ENCODE measurements around the gene IL27RA. TPM values are rescaled to one million over a fixed set of nuclear protein-coding genes. Genes with fewer than 3 reads are reported as not detected.

The IL27RA gene
- total RNA-seq, 1 experiment from 2014 or later, result 7.8 TPM

GRCh38 chr19:14056741-14057356 lies 25.3 kb downstream of the IL27RA start:
- H3K4me1 ChIP-seq (replicated peaks; ENCODE audit: insufficient read depth), result peaks cover 10% of the 10 kb centered on the region

GRCh38 chr19:14058182-14059092 lies 26.9 kb downstream of the IL27RA start:
- H3K36me3 ChIP-seq (ENCODE audit: low read depth), result no peaks in the 10 kb centered on the region
- H3K9me3 ChIP-seq (ENCODE audit: insufficient read depth, low read depth), result no peaks in the 10 kb centered on the region
- H2AFZ ChIP-seq, result no peak overlapping the region
- TF ChIP-seq CTCF (conservative IDR thresholded peaks at IDR 0.05) (no peak), EZH2 (IDR thresholded peaks at IDR 0.05; ENCODE audit: low read depth) (no peak)
- CTCF ChIA-PET, result no interaction called here
- H3K27ac ChIP-seq, result no peak overlapping the region
- peaks cover 21% of the 10 kb centered on the region for H3K4me1 ChIP-seq (replicated peaks; ENCODE audit: insufficient read depth)
- no peaks in the 10 kb centered on the region for H4K20me1 ChIP-seq (ENCODE audit: insufficient read depth)
- H3K4me3 ChIP-seq, result no peak overlapping the region
- H3K9me2 ChIP-seq (ENCODE audit: insufficient read depth), result no peaks in the 10 kb centered on the region
- no TSS peak for BruUV-seq (replicated peaks)
- intact Hi-C loops (cut with micrococcal nuclease; ENCODE audit: unreplicated experiment), result no loop called here
- POLR2A ChIA-PET (ENCODE audit: unreplicated experiment), result no interaction called here
- no peaks in the 10 kb centered on the region for H3K79me2 ChIP-seq (ENCODE audit: low read depth)
- no peaks in the 10 kb centered on the region for H3K27me3 ChIP-seq (ENCODE audit: insufficient read depth, low read depth)
- peaks cover 25% of the 10 kb centered on the region; the same call in 1 of the 2 replicates for H3F3A ChIP-seq (ENCODE audit: insufficient read depth, low read depth)
- H3K4me2 ChIP-seq, result no peak overlapping the region
- DNase-seq, result no peak

More at GRCh38 chr19:14056741-14057356, 25.3 kb downstream of the IL27RA start:
- no peaks in the 10 kb centered on the region for H3K36me3 ChIP-seq (ENCODE audit: low read depth)
- no peak overlapping the region for H2AFZ ChIP-seq
- no peaks in the 10 kb centered on the region for H3K9me2 ChIP-seq (ENCODE audit: insufficient read depth)
- H3K4me2 ChIP-seq, result no peak overlapping the region
- CTCF ChIA-PET, result no interaction called here
- no peak for TF ChIP-seq CTCF (conservative IDR thresholded peaks at IDR 0.05)
- no peak for TF ChIP-seq EZH2 (IDR thresholded peaks at IDR 0.05; ENCODE audit: low read depth)
- POLR2A ChIA-PET (ENCODE audit: unreplicated experiment), result no interaction called here
- no peaks in the 10 kb centered on the region for H3K27me3 ChIP-seq (ENCODE audit: insufficient read depth, low read depth)
- no TSS peak for BruUV-seq (replicated peaks)
- no peaks in the 10 kb centered on the region for H4K20me1 ChIP-seq (ENCODE audit: insufficient read depth)
- no peaks in the 10 kb centered on the region for H3K9me3 ChIP-seq (ENCODE audit: insufficient read depth, low read depth)
- H3K4me3 ChIP-seq, result no peak overlapping the region
- intact Hi-C loops (cut with micrococcal nuclease; ENCODE audit: unreplicated experiment), result no loop called here
- no peak for DNase-seq
- peaks cover 13% of the 10 kb centered on the region; the same call in 1 of the 2 replicates for H3F3A ChIP-seq (ENCODE audit: insufficient read depth, low read depth)
- no peak overlapping the region for H3K27ac ChIP-seq
- no peaks in the 10 kb centered on the region for H3K79me2 ChIP-seq (ENCODE audit: low read depth)

- no peak for DNase-seq
- POLR2A ChIA-PET (ENCODE audit: unreplicated experiment), result interaction anchor here (0.7 kb wide), 1 partner anchor 107 kb away, joined by 4 read pairs; the partner anchor contains the start of gene DCAF15
- H3F3A ChIP-seq (ENCODE audit: insufficient read depth, low read depth), result peaks cover 25% of the 10 kb centered on the region; the same call in 1 of the 2 replicates
- intact Hi-C loops (cut with micrococcal nuclease; ENCODE audit: unreplicated experiment), result no loop called here
- H3K4me3 ChIP-seq, result no peak overlapping the region
- no peak overlapping the region for H3K27ac ChIP-seq
- TF ChIP-seq CTCF (conservative IDR thresholded peaks at IDR 0.05) (no peak), EZH2 (IDR thresholded peaks at IDR 0.05; ENCODE audit: low read depth) (no peak)
- H2AFZ ChIP-seq, result no peak overlapping the region
- no peaks in the 10 kb centered on the region for H3K36me3 ChIP-seq (ENCODE audit: low read depth)
- H3K4me1 ChIP-seq (replicated peaks; ENCODE audit: insufficient read depth), result peaks cover 21% of the 10 kb centered on the region
- H3K27me3 ChIP-seq (ENCODE audit: insufficient read depth, low read depth), result no peaks in the 10 kb centered on the region
- no peaks in the 10 kb centered on the region for H3K9me3 ChIP-seq (ENCODE audit: insufficient read depth, low read depth)
- CTCF ChIA-PET, result interaction anchor here (0.6 kb wide), 1 partner anchor 169 kb away, joined by 3 read pairs; no protein-coding TSS in a partner anchor
- no peak overlapping the region for H3K4me2 ChIP-seq
- H4K20me1 ChIP-seq (ENCODE audit: insufficient read depth), result no peaks in the 10 kb centered on the region
- no TSS peak for BruUV-seq (replicated peaks)
- no peaks in the 10 kb centered on the region for H3K9me2 ChIP-seq (ENCODE audit: insufficient read depth)
- no peaks in the 10 kb centered on the region for H3K79me2 ChIP-seq (ENCODE audit: low read depth)
Observed at GRCh38 chr19:14059093-14059480, 27.5 kb downstream of the IL27RA start.
